ENCODE results near the gene SNAI3. TPM values are rescaled to one million over a fixed set of nuclear protein-coding genes. Genes with fewer than 3 reads are reported as not detected.
"Not testable (repeated sequence)": the region's sequence is repeated elsewhere in the genome, so short reads cannot be mapped to it uniquely, and the experiment has no call there.

The SNAI3 gene
- total RNA-seq, 2 experiments from 2014 or later, result 5.2 to 5.3 TPM

- Mint-ChIP-seq H3K36me3 (ENCODE audit: low read depth) (no peaks in the 10 kb centered on the region), H3K27ac (no peak overlapping the region), H3K4me3 (no peak overlapping the region), H3K4me1 (ENCODE audit: low read depth) (no peaks in the 10 kb centered on the region), H3K27me3 (no peaks in the 10 kb centered on the region), H3K9me3 (no peaks in the 10 kb centered on the region)
- POLR2A ChIA-PET, result interaction anchor here (1.0 kb wide), 1 partner anchor 24 kb away, joined by 4 read pairs; no protein-coding TSS in a partner anchor
- ATAC-seq (no peak), DNase-seq (no peak)
- TF ChIP-seq, protein P1, sequence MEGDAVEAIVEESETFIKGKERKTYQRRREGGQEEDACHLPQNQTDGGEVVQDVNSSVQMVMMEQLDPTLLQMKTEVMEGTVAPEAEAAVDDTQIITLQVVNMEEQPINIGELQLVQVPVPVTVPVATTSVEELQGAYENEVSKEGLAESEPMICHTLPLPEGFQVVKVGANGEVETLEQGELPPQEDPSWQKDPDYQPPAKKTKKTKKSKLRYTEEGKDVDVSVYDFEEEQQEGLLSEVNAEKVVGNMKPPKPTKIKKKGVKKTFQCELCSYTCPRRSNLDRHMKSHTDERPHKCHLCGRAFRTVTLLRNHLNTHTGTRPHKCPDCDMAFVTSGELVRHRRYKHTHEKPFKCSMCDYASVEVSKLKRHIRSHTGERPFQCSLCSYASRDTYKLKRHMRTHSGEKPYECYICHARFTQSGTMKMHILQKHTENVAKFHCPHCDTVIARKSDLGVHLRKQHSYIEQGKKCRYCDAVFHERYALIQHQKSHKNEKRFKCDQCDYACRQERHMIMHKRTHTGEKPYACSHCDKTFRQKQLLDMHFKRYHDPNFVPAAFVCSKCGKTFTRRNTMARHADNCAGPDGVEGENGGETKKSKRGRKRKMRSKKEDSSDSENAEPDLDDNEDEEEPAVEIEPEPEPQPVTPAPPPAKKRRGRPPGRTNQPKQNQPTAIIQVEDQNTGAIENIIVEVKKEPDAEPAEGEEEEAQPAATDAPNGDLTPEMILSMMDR (IDR thresholded peaks at IDR 0.05), result no peak
- intact Hi-C loops (cut with micrococcal nuclease), result no loop called here
- CTCF ChIA-PET, result interaction anchor here (1.1 kb wide), 1 partner anchor 9 kb away, joined by 3 read pairs; no protein-coding TSS in a partner anchor
These were observed 12.5 kb downstream of the SNAI3 start for GRCh38 chr16:88673716-88674379.

GRCh38 chr16:88672776-88673175 lies 13.5 kb downstream of the SNAI3 start:
- Mint-ChIP-seq H3K9me3 (no peaks in the 10 kb centered on the region), H3K4me3 (no peak overlapping the region), H3K27ac (no peak overlapping the region), H3K36me3 (ENCODE audit: low read depth) (peaks cover 4% of the 10 kb centered on the region), H3K27me3 (no peaks in the 10 kb centered on the region), H3K4me1 (ENCODE audit: low read depth) (no peaks in the 10 kb centered on the region)
- TF ChIP-seq, protein P1 (IDR thresholded peaks at IDR 0.05), result no peak
- intact Hi-C loops (cut with micrococcal nuclease), result no loop called here
- ChIA-PET CTCF (interaction anchor here (1.1 to 1.2 kb wide), 2 partner anchors 8 to 19 kb away, joined by 3 to 4 read pairs; no protein-coding TSS in a partner anchor), POLR2A (interaction anchor here (1.0 to 1.2 kb wide), 2 partner anchors 8 to 9 kb away, joined by 4 read pairs; no protein-coding TSS in a partner anchor)
- no peak for ATAC-seq
- DNase-seq, result no peak

GRCh38 chr16:88671806-88672205 lies 14.5 kb downstream of the SNAI3 start:
- Mint-ChIP-seq H3K9me3 (no peaks in the 10 kb centered on the region), H3K4me3 (no peak overlapping the region), H3K36me3 (ENCODE audit: low read depth) (peaks cover 4% of the 10 kb centered on the region), H3K27ac (no peak overlapping the region), H3K4me1 (ENCODE audit: low read depth) (peaks cover 2% of the 10 kb centered on the region), H3K27me3 (no peaks in the 10 kb centered on the region)
- ChIA-PET CTCF (interaction anchor here (1.1 to 1.7 kb wide), 4 partner anchors 9 to 18 kb away, joined by 3 to 7 read pairs (median 4); partner anchors contain the start of gene MVD), POLR2A (interaction anchor here (0.9 to 1.2 kb wide), 2 partner anchors 9 kb away, joined by 3 to 4 read pairs; partner anchors contain the start of gene MVD)
- DNase-seq, result no peak
- TF ChIP-seq, protein P1 (IDR thresholded peaks at IDR 0.05), result no peak
- intact Hi-C loops (cut with micrococcal nuclease), result no loop called here
- ATAC-seq, result no peak

- TF ChIP-seq, protein P1 (IDR thresholded peaks at IDR 0.05), result no peak
- ATAC-seq (no peak), DNase-seq (no peak)
- Mint-ChIP-seq H3K9me3 (no peaks in the 10 kb centered on the region), H3K4me3 (no peak overlapping the region), H3K4me1 (ENCODE audit: low read depth) (peaks cover 5% of the 10 kb centered on the region), H3K27ac (no peak overlapping the region), H3K36me3 (ENCODE audit: low read depth) (peaks cover 4% of the 10 kb centered on the region), H3K27me3 (no peaks in the 10 kb centered on the region)
- CTCF ChIA-PET, result interaction anchor here (1.0 kb wide), 1 partner anchor 12 kb away, joined by 4 read pairs; no protein-coding TSS in a partner anchor
- POLR2A ChIA-PET, result interaction anchor here (1.1 kb wide), 1 partner anchor 8 kb away, joined by 6 read pairs; no protein-coding TSS in a partner anchor
- intact Hi-C loops (cut with micrococcal nuclease), result no loop called here
These were observed 16.3 kb downstream of the SNAI3 start for GRCh38 chr16:88669980-88670379.

DNA sequence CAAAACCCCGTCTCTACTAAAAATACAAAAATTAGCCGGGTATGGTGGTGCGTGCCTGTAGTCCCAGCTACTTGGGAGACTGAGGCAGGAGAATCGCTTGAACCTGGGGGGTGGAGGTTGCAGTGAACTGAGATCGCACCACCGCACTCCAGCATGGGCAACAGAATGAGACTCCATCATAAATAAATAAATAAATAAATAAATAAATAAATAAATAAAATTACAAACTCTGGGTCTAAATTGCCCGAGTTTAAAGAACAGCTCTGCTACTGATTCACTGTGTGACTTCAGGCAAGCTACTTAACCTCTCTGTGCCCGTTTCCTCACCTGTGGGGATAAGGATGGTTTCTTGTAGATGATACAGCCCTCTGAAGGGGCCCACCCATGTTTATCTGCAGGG lies 16.8 kb downstream of the SNAI3 start:
- intact Hi-C loops (cut with micrococcal nuclease); DNase-seq; H3K4me3 Mint-ChIP-seq; H3K27me3 Mint-ChIP-seq; ATAC-seq; H3K27ac Mint-ChIP-seq; H3K4me1 Mint-ChIP-seq (ENCODE audit: low read depth); H3K9me3 Mint-ChIP-seq; H3K36me3 Mint-ChIP-seq (ENCODE audit: low read depth): not testable (repeated sequence)
- ChIA-PET CTCF (interaction anchor here (1.0 to 1.8 kb wide), 2 partner anchors 12 to 16 kb away, joined by 4 to 5 read pairs; no protein-coding TSS in a partner anchor), POLR2A (interaction anchor here (0.6 to 1.1 kb wide), 2 partner anchors 9 to 78 kb away, joined by 4 to 6 read pairs; no protein-coding TSS in a partner anchor)

Data from activated CD8-positive, alpha-beta T cell treated with anti-CD3 and anti-CD28 coated beads for 36 hours (primary cell).